GM08714 (cell line): ENCODE measurements around the gene CBX2.

Experiments used
- H3K4me3 ChIP-seq: fragments of 200-500 bp; sonication (Bioruptor generic); 2 replicates; pipeline ENCODE4 v1.5.1; 2014; ENCODE audit warnings: mild to moderate bottlenecking, low read length, inconsistent platforms
- ZNF274 ChIP-seq: IDR thresholded peaks from 2 replicates; pipeline ENCODE4 v1.6.1; 2012; ENCODE audit warnings: mild to moderate bottlenecking, low read depth, low read length

CBX2 gene

GRCh38 chr17:79785017-79785899 is 7.3 kb downstream of the CBX2 start:
- H3K4me3 ChIP-seq: no peak overlapping the region
- TF ChIP-seq ZNF274: no peak

- no peak overlapping the region for H3K4me3 ChIP-seq
- TF ChIP-seq ZNF274: no peak
Observed at GRCh38 chr17:79785900-79786810, 8.2 kb downstream of the CBX2 start.

- TF ChIP-seq ZNF274: no peak
- H3K4me3 ChIP-seq: no peak overlapping the region
Observed at GRCh38 chr17:79786930-79787643, 9.1 kb downstream of the CBX2 start.

- no peak overlapping the region for H3K4me3 ChIP-seq
- no peak for TF ChIP-seq ZNF274
Observed at GRCh38 chr17:79788455-79788854, 10.5 kb downstream of the CBX2 start.

GRCh38 chr17:79788989-79789942 is 11.3 kb downstream of the CBX2 start:
- no peak overlapping the region for H3K4me3 ChIP-seq
- TF ChIP-seq ZNF274: no peak

- no peak overlapping the region for H3K4me3 ChIP-seq
- TF ChIP-seq ZNF274: no peak
Observed at GRCh38 chr17:79789943-79790804, 12.2 kb downstream of the CBX2 start.

- H3K4me3 ChIP-seq: no peak overlapping the region
- no peak for TF ChIP-seq ZNF274
Observed at GRCh38 chr17:79790805-79791734, 13.1 kb downstream of the CBX2 start.

GRCh38 chr17:79791735-79792161 is 13.8 kb downstream of the CBX2 start:
- TF ChIP-seq ZNF274: no peak
- no peak overlapping the region for H3K4me3 ChIP-seq

GRCh38 chr17:79792341-79792871 is 14.5 kb downstream of the CBX2 start:
- H3K4me3 ChIP-seq: no peak overlapping the region
- no peak for TF ChIP-seq ZNF274

- H3K4me3 ChIP-seq: no peak overlapping the region
- TF ChIP-seq ZNF274: no peak
Observed at GRCh38 chr17:79792984-79793923, 15.3 kb downstream of the CBX2 start.
